ENCODE measurements around the gene TMEM87B. TPM values are rescaled to one million over a fixed set of nuclear protein-coding genes. Genes with fewer than 3 reads are reported as not detected.

Gene TMEM87B
- total RNA-seq, 4 donors from 2014 or later = 30.6 to 35.8 (median 34.9) TPM

DNA sequence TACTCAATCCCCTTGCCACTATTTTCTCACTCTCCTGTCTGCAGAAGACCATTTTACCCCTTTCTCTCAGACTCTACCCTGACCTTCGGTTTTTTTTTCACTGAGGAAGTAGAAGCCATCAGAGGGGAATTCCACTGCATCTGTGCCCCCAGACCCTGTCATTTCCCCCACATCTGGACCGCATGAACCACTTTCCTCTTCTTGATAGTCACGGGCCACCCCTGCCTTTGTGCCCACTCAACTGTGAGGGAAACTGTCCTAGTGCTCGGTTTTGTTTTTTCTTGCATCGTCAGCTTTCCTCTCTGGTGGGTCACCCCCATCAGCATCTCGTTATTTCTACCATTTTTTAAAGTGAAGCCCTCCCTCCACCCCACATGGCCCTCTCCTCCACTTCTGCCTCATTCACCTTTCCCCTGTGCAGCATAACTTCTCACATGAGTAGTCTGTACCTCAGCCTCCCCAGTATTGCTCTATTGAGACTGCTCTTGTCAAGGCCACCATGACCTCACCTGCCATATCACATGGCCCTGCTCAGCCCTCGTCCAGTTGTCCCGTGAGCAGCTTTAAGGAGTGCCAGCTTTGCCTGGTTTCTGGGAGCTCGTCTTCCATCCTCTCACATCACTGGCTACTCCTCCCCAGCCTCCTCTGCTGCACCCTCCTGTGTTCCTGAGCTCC is 32.4 kb downstream of the TMEM87B start:
- Histone ChIP-seq H3K27me3 (no peaks in the 10 kb centered on the region), H3K27ac (no peak overlapping the region), H3K4me3 (replicated peaks in 1 of 3) (no peak overlapping the region), H3K4me1 (peaks cover 6 to 8% of the 10 kb centered on the region in 2 donors), H3K36me3 (peaks cover 30 to 32% of the 10 kb centered on the region in 2 donors), H3K9me3 (no peaks in the 10 kb centered on the region)
- TF ChIP-seq, protein P1, sequence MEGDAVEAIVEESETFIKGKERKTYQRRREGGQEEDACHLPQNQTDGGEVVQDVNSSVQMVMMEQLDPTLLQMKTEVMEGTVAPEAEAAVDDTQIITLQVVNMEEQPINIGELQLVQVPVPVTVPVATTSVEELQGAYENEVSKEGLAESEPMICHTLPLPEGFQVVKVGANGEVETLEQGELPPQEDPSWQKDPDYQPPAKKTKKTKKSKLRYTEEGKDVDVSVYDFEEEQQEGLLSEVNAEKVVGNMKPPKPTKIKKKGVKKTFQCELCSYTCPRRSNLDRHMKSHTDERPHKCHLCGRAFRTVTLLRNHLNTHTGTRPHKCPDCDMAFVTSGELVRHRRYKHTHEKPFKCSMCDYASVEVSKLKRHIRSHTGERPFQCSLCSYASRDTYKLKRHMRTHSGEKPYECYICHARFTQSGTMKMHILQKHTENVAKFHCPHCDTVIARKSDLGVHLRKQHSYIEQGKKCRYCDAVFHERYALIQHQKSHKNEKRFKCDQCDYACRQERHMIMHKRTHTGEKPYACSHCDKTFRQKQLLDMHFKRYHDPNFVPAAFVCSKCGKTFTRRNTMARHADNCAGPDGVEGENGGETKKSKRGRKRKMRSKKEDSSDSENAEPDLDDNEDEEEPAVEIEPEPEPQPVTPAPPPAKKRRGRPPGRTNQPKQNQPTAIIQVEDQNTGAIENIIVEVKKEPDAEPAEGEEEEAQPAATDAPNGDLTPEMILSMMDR (IDR thresholded peaks at IDR 0.05) = no peak
- TF ChIP-seq POLR2A (IDR thresholded peaks at IDR 0.05) = no peak
- no peak for DNase-seq
- intact Hi-C loops (cut with DNase I) = no loop called here
- WGBS, 2 donors = 89 to 92% methylated on average over 9 of the region's 9 CpGs

DNA sequence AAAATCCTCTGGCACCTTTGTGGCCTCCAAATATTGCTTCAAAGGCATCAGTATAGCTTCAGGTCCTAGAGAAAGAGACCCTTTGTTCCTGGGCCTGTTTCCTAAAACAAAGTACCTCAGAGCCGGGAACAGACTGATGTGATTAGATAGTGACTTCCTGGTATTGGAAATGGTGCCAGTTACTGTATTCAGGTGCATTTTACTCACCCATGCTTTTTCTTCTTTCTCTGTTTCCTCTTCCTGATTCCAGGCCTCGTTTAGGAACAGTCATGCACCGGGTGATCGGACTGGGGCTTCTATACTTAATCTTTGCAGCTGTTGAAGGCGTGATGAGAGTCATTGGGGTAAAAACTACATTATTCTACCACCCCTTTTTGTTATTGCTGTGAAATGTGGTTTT is 34.3 kb downstream of the TMEM87B start:
- 84 to 93% methylated on average over 5 of the region's 5 CpGs for WGBS, 2 donors
- peaks cover 25 to 30% of the 10 kb centered on the region in 2 donors for H3K36me3 ChIP-seq

DNA sequence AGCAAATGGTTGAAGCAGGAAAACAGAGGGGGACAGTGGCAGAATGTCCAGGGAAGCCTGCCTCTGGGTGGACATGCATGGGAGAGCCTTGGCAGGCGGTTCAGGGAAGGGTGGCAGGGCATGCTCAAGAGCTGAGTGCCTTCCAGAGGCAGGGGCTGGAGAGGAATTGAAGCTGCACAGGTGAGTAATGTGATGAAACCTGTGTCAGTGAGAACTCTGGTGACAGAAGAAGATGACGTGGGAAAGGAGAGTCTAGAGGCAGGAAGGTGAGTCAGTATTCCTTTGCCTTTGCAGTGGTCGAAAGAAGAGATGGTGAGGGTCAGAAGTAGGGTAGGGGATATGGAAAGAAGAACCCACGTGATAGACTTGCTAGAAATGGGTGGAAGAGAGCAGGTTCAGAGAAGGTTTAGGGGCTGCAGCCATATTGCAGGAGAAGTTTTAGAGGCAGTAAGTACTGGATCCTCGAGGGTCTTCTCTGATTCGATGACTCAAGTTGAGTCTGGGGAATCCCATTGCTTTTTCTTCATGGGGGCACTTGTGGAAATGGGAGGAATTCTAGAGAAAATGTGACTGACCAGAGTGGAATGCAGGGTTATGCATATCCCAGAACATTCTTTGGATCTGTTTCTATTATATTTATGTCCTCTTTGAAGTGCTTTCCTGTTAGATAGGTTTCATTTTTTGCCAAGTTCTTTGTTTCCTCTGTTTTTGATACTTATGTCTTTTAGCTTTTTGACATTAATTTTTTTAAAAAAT is 37.4 kb downstream of the TMEM87B start:
- TF ChIP-seq, protein P1 (IDR thresholded peaks at IDR 0.05) = no peak
- no peak for TF ChIP-seq POLR2A (IDR thresholded peaks at IDR 0.05)
- WGBS, 2 donors = 55 to 60% methylated on average over 6 of the region's 6 CpGs
- Histone ChIP-seq H3K9me3 (no peaks in the 10 kb centered on the region), H3K4me3 (replicated peaks in 1 of 3) (no peak overlapping the region), H3K27me3 (no peaks in the 10 kb centered on the region), H3K36me3 (peaks cover 13 to 21% of the 10 kb centered on the region in 2 donors), H3K27ac (peak overlapping the region; percentile 77 to 83 (median 78)), H3K4me1 (peaks cover 26% of the 10 kb centered on the region in 2 donors)
- intact Hi-C loops (cut with DNase I) = no loop called here
- DNase-seq = peak; percentile 88 to 92

More for the DNA sequence above, 34.3 kb downstream of the TMEM87B start:
- intact Hi-C loops (cut with DNase I) = no loop called here
- no peak for TF ChIP-seq POLR2A (IDR thresholded peaks at IDR 0.05)
- TF ChIP-seq, protein P1 (IDR thresholded peaks at IDR 0.05) = no peak
- Histone ChIP-seq H3K9me3 (no peaks in the 10 kb centered on the region), H3K27ac (no peak overlapping the region), H3K4me1 (peaks cover 20 to 22% of the 10 kb centered on the region in 2 donors), H3K27me3 (no peaks in the 10 kb centered on the region), H3K4me3 (replicated peaks in 1 of 3) (no peak overlapping the region)
- DNase-seq = no peak

DNA sequence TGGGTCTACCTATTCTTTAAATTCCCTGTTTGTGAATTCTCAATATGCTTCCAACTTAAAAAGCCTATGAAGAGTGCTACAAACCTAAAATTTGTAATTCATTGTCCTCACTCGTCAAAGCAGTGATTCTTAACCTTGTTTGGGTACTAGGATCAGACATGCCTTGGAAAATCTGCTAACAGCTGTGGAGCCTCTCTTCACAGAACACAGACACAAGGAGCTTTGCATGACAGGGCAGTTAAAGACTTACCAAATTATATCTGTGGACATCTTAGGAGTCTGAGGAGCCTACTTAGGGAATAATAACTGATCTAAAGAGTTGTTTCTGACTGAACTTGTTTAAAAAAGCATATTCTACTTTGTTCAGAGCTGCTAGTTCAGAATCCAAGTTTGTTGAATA is 38.1 kb downstream of the TMEM87B start:
- H3K27me3 ChIP-seq = no peaks in the 10 kb centered on the region
- TF ChIP-seq, protein P1 (IDR thresholded peaks at IDR 0.05) = no peak
- no peak for TF ChIP-seq POLR2A (IDR thresholded peaks at IDR 0.05)
- peak overlapping the region; percentile 77 to 83 (median 78) for H3K27ac ChIP-seq
- whole genome bisulfite sequencing, 2 donors = 42 to 50% methylated on average over 1 of the region's 1 CpG
- H3K4me3 ChIP-seq (replicated peaks in 1 of 3) = no peak overlapping the region
- peaks cover 26% of the 10 kb centered on the region in 2 donors for H3K4me1 ChIP-seq
- intact Hi-C loops (cut with DNase I) = no loop called here
- no peaks in the 10 kb centered on the region for H3K9me3 ChIP-seq
- peaks cover 12 to 16% of the 10 kb centered on the region in 2 donors for H3K36me3 ChIP-seq
- DNase-seq = no peak

DNA sequence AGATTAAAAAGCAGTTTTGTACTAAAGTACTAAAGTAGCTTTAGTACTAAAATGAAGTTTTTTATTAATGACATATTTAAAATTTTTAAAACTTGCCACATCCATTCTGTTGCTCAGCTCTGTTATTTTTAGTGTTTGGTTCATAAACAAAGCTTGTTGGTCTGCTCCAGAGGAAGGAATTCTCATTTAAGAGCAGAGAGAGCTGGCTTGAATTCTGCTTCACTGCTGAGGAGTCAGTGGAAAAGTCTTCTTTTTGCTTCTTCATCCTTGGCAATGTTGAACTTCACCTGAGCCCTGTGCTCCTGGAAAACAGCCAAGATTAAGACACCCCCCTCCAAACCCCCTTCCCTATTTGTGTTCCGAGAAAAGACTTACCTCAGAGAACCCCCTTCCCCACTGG is 40.6 kb downstream of the TMEM87B start:
- TF ChIP-seq, protein P1 (IDR thresholded peaks at IDR 0.05) = no peak
- no peak for TF ChIP-seq POLR2A (IDR thresholded peaks at IDR 0.05)
- peak overlapping the region in 1 of 3 donors; percentile 51 for H3K27ac ChIP-seq
- peaks cover 26% of the 10 kb centered on the region in 2 donors for H3K4me1 ChIP-seq
- H3K36me3 ChIP-seq = peaks cover 13 to 17% of the 10 kb centered on the region in 2 donors
- no peak for DNase-seq
- H3K4me3 ChIP-seq (replicated peaks in 1 of 3) = no peak overlapping the region
- no peaks in the 10 kb centered on the region for H3K9me3 ChIP-seq
- WGBS, 2 donors = 63 to 88% methylated on average over 1 of the region's 1 CpG
- intact Hi-C loops (cut with DNase I) = no loop called here
- no peaks in the 10 kb centered on the region for H3K27me3 ChIP-seq

Data from thyroid gland (tissue), 4 donors.